Measurements from ENCODE around the gene HNRNPCL1. TPM values are rescaled to one million over a fixed set of nuclear protein-coding genes. Genes with fewer than 3 reads are reported as not detected.

The HNRNPCL1 gene
- total and polyA plus RNA-seq, 2 of the 8 experiments (the other 6 are each of a cell fraction or from before 2014, with no cell fraction given) = not detected

- no peak for TF ChIP-seq RFX5 (IDR thresholded peaks at IDR 0.05; ENCODE audit: borderline replicate concordance, low read depth, low read length)
- no peak for TF ChIP-seq SUZ12 (IDR thresholded peaks at IDR 0.05; ENCODE audit: low read length)
Measured at GRCh38 chr1:12811409-12811784, 37.1 kb downstream of the HNRNPCL1 start (continued).

Data from H1 (cell line).